Measurements from ENCODE around the gene KCNG2.

DNA sequence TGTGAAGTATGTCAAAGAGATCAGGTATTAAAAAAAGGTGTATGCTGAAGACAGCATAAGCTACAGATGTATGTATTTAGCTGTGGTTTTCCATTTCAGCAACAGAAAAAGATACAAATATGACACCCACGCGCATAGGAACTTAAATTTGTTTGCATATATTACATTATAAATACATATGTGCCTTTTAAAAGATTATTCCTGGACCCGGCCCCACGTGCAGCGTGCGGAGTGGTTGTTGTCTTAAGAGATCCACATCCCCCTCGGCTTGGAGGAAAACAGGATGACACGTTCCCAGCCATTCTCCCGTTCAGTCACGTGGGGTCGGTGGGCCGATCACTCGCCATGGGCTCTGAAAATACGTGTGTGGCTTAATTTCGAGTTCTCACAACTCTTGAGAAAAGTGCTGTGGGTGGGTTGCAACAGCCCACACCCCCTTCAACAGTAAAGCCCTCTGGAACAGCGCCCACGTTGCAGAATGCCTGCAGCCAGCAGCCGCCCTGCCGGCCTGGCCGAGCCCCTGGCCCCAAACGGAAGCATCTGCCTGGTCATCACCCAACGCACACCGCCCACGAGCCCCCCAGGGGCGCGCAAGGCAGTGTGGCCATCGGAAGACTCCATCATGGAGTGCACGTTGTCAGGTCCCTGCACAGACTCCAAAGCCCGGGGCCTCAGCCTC is 18.6 kb upstream of the KCNG2 start:
- no peak for TF ChIP-seq POLR2A (IDR thresholded peaks at IDR 0.05)
- TF ChIP-seq, protein P1, sequence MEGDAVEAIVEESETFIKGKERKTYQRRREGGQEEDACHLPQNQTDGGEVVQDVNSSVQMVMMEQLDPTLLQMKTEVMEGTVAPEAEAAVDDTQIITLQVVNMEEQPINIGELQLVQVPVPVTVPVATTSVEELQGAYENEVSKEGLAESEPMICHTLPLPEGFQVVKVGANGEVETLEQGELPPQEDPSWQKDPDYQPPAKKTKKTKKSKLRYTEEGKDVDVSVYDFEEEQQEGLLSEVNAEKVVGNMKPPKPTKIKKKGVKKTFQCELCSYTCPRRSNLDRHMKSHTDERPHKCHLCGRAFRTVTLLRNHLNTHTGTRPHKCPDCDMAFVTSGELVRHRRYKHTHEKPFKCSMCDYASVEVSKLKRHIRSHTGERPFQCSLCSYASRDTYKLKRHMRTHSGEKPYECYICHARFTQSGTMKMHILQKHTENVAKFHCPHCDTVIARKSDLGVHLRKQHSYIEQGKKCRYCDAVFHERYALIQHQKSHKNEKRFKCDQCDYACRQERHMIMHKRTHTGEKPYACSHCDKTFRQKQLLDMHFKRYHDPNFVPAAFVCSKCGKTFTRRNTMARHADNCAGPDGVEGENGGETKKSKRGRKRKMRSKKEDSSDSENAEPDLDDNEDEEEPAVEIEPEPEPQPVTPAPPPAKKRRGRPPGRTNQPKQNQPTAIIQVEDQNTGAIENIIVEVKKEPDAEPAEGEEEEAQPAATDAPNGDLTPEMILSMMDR (IDR thresholded peaks at IDR 0.05), result no peak

All from gastroesophageal sphincter (tissue), 3 donors.